Fibroblast of peridontal ligament (primary cell): ENCODE data around the gene PMM2.
"Not testable (repeated sequence)": the region's sequence is repeated elsewhere in the genome, so short reads cannot be mapped to it uniquely, and the experiment has no call there.

ENCODE experiments used
- DNase-seq: peaks from one replicate; pipeline ENCODE4 v3.0.0-alpha.2; 2010; ENCODE audit errors: extremely low read depth

Gene PMM2

GRCh38 chr16:8782673-8783072, 15.0 kb upstream of the PMM2 start:
- no peak for DNase-seq

- no peak for DNase-seq
Measured at GRCh38 chr16:8785408-8785807, 12.2 kb upstream of the PMM2 start.

DNA sequence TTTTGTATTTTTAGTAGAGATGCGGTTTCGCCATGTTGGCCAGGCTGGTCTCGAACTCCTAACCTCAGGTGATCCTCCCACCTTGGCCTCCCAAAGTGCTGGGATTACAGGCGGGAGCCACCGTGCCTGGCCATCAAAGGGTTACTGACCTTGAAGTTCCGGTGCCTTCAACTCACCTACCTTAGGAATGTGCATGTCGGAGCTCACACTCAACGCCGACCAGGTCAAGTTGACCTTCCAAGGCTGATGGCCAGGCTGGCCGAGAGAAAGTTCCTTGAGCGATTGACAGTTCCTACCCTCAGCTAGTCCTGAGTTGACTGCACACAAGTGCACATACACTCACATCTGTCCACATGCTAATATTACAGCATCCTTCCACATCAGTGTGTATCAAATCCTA, 11.3 kb upstream of the PMM2 start:
- not testable (repeated sequence) for DNase-seq

DNA sequence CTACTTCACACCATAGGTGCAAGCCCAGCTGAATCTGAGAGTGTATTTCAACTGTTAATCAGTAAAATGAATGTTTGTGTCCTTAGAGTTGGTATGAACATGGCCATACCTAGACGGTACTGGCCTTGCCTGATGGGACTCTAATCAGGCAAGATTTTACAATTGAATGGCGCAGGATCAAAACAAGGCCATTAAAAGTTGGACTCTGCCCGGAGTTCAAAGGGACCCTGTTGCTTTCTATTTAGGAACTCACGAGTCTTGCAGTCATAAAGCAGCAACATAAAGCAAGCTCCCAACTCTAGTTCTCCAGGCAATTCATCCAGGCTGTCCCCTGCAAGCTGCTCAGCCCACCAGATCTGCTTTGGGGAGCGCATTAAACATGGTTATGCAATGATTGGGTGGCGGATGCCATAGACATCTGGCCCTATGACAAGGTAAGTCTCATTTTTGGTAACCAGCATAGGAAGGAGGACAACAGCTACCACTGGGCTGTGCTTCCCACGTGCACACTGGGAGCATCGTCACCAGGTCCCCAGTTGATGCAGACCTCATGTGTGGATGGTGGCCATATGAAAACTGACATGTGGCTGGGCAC, 9.0 kb upstream of the PMM2 start:
- DNase-seq = no peak

- no peak for DNase-seq
Measured at GRCh38 chr16:8795091-8795490, 2.5 kb upstream of the PMM2 start.

DNA sequence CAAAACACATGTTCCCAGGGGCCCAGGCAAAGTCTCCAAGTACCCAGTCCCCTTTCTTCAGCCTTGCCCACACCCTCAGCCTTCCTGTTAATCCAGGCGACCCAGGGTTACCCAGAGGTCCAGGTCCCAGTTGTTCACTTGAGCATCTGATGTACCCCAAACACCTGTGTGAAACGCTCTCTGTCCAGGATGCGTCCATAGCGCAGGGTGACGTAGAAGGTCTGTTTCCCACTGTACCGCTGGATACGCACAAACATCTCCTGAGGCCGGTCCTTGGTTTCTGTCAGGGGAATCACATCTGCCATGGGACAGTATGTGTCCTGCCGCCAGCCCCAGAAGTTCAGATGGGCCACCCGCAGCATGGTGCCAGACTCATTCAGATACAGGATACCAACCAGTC, 1.8 kb upstream of the PMM2 start:
- DNase-seq = no peak

DNA sequence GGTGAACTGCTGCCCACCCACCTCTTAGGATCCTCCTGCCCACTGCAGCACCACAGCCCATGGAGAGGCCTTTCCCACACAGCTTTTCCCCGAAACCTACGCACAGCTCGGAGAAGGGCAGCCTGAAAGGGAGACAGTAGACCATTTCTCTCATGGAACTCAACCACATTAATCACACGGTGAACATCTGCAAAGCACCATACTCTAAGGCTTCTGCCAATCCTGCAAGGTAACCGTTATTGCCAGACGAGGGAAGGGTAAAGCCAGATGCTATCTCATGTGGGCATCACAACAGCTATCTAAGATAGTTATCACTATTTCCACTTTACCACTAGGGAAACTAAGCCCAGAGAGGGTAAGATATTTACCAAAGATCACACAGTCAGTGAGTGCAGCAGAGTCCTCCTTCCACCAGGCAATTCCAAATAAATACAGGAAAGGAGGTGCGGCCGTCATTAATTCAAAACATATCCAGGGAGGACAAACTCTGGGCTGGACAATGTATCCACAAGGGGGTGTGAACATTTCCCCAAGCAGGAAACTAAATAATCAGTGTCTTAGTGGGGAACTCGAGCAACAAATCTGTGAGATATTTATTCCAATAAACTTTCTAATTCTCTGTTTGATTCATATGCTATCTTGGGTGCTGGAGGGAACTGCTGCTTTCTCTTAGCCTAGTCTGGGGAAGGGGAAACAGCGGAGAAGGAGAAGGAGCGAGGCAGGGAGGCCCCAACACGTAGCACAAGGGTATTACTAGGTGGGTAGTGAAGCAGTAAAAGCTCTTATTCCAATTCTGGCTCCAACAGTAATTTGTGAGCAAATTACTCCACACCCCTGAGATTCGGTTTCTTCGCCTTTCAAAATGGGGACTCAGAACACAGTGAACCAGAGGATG, 923 bp upstream of the PMM2 start:
- DNase-seq = peak; percentile 12

DNA sequence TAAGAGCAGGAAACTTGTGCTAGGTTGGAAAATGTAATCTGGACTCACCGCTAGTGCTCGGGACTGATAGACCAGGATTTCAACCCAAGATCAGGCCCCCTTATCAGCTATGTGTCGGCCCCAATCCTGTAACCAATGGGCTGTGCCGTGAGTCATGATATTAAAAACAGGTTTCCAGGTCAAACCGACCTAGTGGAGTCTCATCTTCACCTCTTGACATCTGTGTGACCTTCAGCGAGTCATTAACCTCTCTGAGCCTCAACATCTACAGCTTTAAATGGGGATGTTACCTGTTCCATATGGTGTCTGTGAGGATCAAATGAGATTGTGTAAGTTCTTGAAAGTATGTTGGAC, 512 bp downstream of the PMM2 start:
- no peak for DNase-seq

DNA sequence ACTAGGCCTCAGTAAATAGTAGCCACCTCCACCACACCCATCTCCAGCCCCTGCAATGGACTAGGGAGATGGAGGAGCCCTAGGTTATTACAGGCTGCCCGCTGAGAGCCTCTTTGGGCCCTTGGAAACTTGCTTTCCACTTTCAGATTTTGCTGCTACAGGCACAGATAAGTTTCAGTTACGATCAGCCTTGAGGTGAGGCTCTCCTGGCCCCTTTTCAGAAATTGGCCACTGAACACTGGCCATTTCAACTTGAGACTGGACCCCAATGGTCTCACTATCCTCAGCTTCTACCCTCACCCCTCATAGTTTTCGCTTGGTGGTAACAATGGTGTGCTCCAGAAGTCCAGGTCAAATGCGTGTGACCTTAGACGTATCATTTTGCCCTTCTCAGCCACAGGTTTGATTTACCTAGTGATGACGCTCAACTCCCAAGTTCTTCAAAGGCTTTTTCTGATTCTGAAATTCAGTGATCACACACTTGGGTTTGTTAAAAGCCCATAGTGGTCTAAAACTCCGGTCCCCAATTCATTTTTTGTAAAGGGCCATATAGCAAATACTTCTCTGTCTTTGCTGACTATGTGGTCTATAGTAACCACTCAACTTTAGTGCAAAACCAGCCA, 1.0 kb downstream of the PMM2 start:
- no peak for DNase-seq

GRCh38 chr16:8801701-8802100, 4.1 kb downstream of the PMM2 start:
- no peak for DNase-seq

DNA sequence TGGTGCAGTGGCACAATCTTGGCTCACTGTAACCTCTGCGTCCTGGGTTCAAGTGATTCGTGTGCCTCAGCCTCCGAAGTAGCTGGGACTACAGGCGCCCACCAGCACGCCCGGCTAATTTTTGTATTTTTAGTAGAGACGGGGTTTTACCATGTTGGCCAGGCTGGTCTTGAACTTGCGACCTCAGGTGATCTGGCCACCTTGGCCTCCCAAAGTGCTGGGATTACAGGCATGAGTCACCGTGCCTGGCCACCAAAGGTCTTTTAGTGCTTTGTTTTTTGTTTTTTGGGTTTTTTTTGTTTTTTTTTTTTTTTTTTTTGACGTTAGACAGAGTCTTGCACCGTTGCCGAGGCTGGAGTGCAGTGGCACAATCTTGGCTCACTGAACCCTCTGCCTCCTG, 6.1 kb downstream of the PMM2 start:
- not testable (repeated sequence) for DNase-seq

DNA sequence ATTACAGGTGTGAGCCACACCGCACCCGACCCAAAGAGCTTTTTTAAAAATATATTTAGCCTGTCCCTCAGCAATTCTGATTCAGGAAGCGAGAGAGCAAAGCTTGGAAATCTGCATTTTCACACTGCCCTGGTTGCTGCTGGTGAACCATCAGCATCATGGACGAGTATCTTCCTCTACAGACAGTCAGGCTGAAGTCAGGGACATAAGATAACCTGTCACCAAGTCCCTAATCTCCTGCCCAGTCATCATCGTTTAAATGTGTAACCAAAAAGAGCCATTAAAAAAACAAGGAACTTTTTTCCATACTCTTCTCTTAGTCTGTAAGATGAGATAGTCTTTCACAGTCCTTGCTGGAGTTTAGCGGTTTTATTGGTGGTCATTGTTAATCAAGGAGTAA, 6.7 kb downstream of the PMM2 start:
- DNase-seq = no peak

- DNase-seq = peak; percentile 31
Measured at GRCh38 chr16:8806272-8806983, 8.8 kb downstream of the PMM2 start.

- no peak for DNase-seq
Measured at GRCh38 chr16:8807189-8807588, 9.6 kb downstream of the PMM2 start.

GRCh38 chr16:8808009-8808408, 10.4 kb downstream of the PMM2 start:
- no peak for DNase-seq

- DNase-seq = no peak
Measured at GRCh38 chr16:8808613-8809353, 11.1 kb downstream of the PMM2 start.

GRCh38 chr16:8812162-8812843, 14.7 kb downstream of the PMM2 start:
- no peak for DNase-seq

- DNase-seq = no peak
Measured at GRCh38 chr16:8814095-8814806, 16.6 kb downstream of the PMM2 start.

- peak; percentile 22 for DNase-seq
Measured at GRCh38 chr16:8816967-8817655, 19.5 kb downstream of the PMM2 start.
